ENCODE results near the gene FRMD4A. TPM values are rescaled to one million over a fixed set of nuclear protein-coding genes. Genes with fewer than 3 reads are reported as not detected.

FRMD4A gene
- total and polyA plus RNA-seq, 2 of the 4 experiments (the other 2 are of a cell fraction), result 30.3 to 68.8 TPM

DNA sequence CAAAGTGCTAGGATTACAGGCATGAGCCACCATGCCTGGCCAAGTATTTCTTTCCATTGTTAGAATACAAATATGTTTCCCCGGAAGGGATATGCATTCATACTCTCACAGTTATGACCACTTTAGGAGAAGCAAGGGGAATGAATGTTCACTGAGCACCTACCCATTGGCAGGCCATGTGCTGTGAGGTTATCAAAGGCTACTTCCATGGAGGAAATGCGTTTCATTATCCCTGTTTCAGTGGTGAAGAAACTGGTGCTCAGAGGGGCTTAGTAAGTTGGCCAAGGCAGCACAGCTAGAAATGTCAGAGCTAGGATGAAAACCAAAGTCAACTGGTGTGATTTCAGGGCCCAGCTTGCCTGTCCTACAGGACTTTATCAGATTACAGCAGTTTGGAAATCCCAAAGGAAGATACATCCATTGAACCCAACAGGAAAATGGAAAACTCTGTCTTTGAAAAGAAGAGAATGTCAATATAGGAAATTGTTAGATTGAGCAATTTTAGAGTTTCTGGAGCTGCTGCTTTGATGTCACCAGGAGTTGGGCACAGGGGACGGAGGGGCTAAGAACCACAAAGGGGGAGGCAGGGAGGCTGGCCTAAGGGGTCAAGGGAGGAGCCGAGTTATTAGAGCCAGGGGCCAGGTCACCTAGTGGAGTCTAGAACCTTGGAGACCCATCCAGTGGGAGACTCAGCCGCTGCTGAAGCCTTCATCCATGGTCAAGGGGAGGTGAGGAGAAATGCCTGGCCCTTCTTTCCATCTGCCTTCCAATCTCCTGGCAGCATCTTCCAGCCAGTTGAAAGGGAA, 319.8 kb downstream of the FRMD4A start (continued):
- TF ChIP-seq, protein P1, sequence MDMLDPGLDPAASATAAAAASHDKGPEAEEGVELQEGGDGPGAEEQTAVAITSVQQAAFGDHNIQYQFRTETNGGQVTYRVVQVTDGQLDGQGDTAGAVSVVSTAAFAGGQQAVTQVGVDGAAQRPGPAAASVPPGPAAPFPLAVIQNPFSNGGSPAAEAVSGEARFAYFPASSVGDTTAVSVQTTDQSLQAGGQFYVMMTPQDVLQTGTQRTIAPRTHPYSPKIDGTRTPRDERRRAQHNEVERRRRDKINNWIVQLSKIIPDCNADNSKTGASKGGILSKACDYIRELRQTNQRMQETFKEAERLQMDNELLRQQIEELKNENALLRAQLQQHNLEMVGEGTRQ (IDR thresholded peaks at IDR 0.05; ENCODE audit: low read depth, low read length), result no peak

DNA sequence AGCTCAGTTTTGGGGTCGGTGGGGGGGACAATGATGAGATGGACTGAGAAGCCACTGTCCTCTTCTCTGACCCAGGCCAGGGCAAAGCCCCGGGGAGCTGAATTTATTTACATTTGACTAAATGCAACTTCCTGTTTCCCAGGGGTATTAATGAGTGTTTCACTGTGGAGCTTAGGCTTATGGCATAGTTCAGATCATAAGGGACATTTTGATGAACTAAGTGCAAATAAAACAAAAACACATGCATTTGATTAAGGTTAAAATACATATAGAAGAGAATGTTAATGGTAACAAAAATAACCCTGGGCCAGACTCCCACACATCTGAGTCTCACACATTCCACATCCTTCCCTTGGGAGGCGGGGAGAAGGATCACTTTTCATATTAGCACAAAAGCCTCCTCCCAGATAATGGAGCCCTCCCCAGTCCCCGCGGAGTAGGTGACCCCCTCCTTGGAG, 320.6 kb downstream of the FRMD4A start:
- H2BK15ac ChIP-seq (ENCODE audit: low read depth, low read length), result peak overlapping the region; percentile 89; the same call in 2 of the 3 replicates
- peak overlapping the region; percentile 62 for H3K14ac ChIP-seq (replicated peaks; ENCODE audit: low read depth, low read length)
- peaks cover 3 to 24% of the 10 kb centered on the region in 2 experiments; a peak in 3 of 4 replicates for H3K79me1 ChIP-seq (ENCODE audit: low read depth in 1 of 2, low read length in 2 of 2)
- peak overlapping the region; percentile 4 for H4K5ac ChIP-seq (ENCODE audit: low read depth, low read length)
- H3K9me1 ChIP-seq (ENCODE audit: insufficient read depth, low read length), result peaks cover 13% of the 10 kb centered on the region
- in situ Hi-C loops (cut with MboI; ENCODE audit: low sequenced_read_pairs), result no loop called here
- dilution Hi-C loops (cut with HindIII; ENCODE audit: low sequenced_read_pairs, unreplicated experiment), result no loop called here
- DNase-seq (peak; percentile 86), ATAC-seq (ENCODE audit: low read depth) (peak; percentile 41)
- peak overlapping the region; percentile 47 for H2AK9ac ChIP-seq (replicated peaks; ENCODE audit: low read depth, low read length, poor library complexity)
- peak overlapping the region; percentile 88 for H2AFZ ChIP-seq (replicated peaks; ENCODE audit: low read length, poor library complexity)
- peak overlapping the region; percentile 36 for H3K18ac ChIP-seq (ENCODE audit: low read depth, low read length)
- H3K4me3 ChIP-seq (ENCODE audit: insufficient read depth, low read depth, low read length), result peak overlapping the region; percentile 32
- H3K9ac ChIP-seq (ENCODE audit: low read depth, low read length), result peak overlapping the region; percentile 79
- peak overlapping the region; percentile 85 for H3K27ac ChIP-seq (ENCODE audit: insufficient read depth, low read length)
- H4K20me1 ChIP-seq (ENCODE audit: insufficient read depth, low read length), result no peaks in the 10 kb centered on the region; the same call in 1 of the 2 replicates
- H4K91ac ChIP-seq (ENCODE audit: insufficient read depth, low read depth, low read length), result peak overlapping the region; percentile 45
- H3K4ac ChIP-seq (ENCODE audit: low read depth, low read length), result peak overlapping the region; percentile 82
- peak overlapping the region; percentile 95 for H3K4me2 ChIP-seq (ENCODE audit: low read depth, low read length)
- peak overlapping the region; percentile 70 for H2BK120ac ChIP-seq (ENCODE audit: low read depth, low read length)
- H3K4me1 ChIP-seq (ENCODE audit: control insufficient read depth, insufficient read depth, low read length), result peaks cover 5% of the 10 kb centered on the region
- BruUV-seq (replicated peaks), result no TSS peak
- H3K23ac ChIP-seq (ENCODE audit: low read depth, low read length), result peak overlapping the region; percentile 89; the same call in 1 of the 2 replicates
- CTCF ChIA-PET, result interaction anchor here (1.2 kb wide), 1 partner anchor 12 kb away, joined by 3 read pairs; no protein-coding TSS in a partner anchor
- TF ChIP-seq MAZ (IDR thresholded peaks at IDR 0.05; ENCODE audit: borderline replicate concordance, low read depth, low read length), result 0 out of 2 replicates have a peak, but pooled peaks have one; percentile 10
- no peak for TF ChIP-seq CEBPB (IDR thresholded peaks at IDR 0.05; ENCODE audit: low read depth, low read length)
- intact Hi-C loops (cut with micrococcal nuclease), result no loop called here
- H2BK20ac ChIP-seq (ENCODE audit: low read depth, low read length), result peak overlapping the region; percentile 92
- no peaks in the 10 kb centered on the region for H3K27me3 ChIP-seq (ENCODE audit: control insufficient read depth, insufficient read depth, low read length)
- no CpG with 5 or more reads among the region's 5 CpGs for WGBS, 2 experiments (ENCODE audit: extremely low coverage in 2 of 2, insufficient read length in 1 of 2)
- POLR2A ChIA-PET (ENCODE audit: unreplicated experiment), result no interaction called here
- 0 out of 2 replicates have a peak overlapping the region, but pooled peaks have one; percentile 72 for H2AK5ac ChIP-seq (ENCODE audit: low read depth, low read length)
- no peaks in the 10 kb centered on the region for H3K36me3 ChIP-seq (ENCODE audit: control insufficient read depth, insufficient read depth, low read length)
- peak overlapping the region; percentile 78 for H2BK5ac ChIP-seq (ENCODE audit: low read depth, low read length, poor library complexity, severe bottlenecking)
- H4K8ac ChIP-seq (ENCODE audit: low read depth in 2 of 2, low read length in 2 of 2), result peak overlapping the region; percentile 88 to 90
- no peaks in the 10 kb centered on the region for H3K9me3 ChIP-seq (ENCODE audit: control insufficient read depth, insufficient read depth, low read length)
- H3K56ac ChIP-seq (ENCODE audit: extremely low read depth, insufficient read depth, low read length), result peak overlapping the region; percentile 77

Data from IMR-90 (cell line).